Epidermal melanocyte (primary cell): Measurements from ENCODE around the gene SAMD4B.
A peak's percentile ranks its signal among the peaks of the same experiment; 100 is the strongest.
"Not testable (repeated sequence)": the region's sequence is repeated elsewhere in the genome, so short reads cannot be mapped to it uniquely, and the experiment has no call there.

Experiments
- DNase-seq: peaks from one replicate; pipeline ENCODE4 v3.0.0; 2011; ENCODE audit warnings: low spot score; ENCODE audit not compliant: insufficient read length

Gene SAMD4B

DNA sequence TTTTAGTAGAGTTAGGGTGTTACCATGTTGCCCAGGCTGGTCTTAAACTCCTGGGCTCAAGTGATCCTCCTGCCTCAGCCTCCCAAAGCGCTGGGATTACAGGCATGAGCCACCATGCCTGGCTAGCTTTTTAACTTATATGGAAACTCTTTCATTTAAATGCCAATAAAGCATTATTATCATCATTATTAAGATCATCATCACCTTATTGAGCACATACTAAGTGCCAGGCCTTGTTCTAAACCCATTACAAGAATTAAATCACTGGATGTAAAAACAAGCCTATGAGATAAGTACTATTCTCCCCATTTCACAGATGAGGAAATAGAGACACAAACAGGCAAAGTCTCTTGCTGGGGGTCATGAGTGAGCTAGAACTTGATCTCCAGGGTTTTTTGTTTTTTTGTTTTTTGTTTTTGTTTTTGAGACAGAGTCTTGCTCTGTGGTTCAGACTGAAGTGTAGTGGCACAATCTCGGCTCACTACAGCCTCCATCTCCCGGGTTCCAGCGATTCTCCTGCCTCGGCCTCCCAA lies 7.7 kb upstream of the SAMD4B start:
- no peak for DNase-seq

DNA sequence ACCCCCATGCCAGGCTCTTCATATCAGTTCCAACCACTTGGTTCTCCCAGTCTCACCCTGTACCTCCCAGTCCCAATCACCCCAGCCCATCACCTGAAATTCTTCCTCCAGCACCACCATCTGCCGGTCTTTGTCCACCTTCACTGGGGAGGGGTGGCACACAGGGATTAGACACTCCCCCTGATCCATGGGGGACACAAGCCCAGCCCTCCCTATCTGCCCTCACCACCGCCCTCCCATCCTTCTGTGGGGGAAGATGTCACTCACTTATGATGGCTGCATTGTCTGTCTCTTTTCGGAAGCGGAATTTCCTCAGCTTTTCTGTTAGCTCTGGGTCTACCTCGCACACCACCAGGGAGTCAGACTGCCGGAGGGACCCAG lies 7.1 kb upstream of the SAMD4B start:
- DNase-seq: no peak

DNA sequence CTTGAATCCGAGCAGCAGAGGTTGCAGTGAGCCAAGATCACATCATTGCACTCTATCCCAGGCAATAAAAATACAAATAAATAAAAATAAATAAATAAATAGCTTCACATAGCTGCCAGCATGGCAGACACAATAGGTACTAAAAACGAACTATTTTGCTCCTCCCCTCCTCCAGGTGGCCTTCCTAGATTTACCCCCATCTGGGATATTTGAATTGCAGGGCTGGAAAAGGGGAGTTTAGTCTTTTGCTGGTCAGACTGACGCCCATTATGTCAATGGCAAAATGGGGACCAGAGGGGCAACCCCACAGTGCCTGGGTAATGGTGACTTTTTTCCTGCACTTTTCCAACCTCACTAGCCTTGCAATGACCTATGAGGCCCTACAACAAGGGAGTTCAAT lies 5.7 kb upstream of the SAMD4B start:
- no peak for DNase-seq

DNA sequence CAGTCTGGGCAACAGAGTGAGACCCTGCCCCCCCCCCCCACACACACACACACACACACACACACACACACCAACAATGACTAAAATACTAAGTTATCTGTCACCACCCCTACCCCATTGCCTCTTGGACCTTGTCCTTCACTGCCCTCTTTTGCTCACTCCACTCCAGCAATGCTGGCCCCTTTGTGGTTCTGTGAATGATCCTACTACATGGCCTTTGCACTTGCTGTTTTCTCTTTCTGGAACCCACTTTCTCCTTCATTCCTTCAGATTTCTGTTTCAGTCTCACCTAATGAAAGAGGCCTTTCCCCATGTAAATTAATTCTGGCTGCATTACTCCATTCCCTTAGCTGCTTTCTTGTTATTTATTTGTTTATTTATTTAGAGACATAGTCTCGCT lies 2.5 kb upstream of the SAMD4B start:
- no peak for DNase-seq

DNA sequence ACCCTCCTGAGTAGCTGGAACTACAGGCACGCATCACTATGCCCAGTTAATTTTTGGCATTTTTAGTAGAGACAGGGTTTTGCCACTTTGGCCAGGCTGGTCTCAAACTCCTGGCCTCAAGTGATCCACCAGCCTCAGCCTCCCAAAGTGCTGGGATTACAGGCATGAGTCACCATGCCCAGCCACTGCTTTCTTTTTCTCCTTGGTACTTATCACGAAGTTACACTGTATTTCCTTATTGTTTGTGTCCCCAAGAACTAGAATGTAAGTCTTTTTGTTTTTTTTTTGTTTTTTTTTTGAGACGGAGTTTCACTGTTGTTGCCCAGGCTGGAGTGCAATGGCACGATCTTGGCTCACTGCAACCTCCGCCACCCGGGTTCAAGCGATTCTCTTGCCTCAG lies 2.1 kb upstream of the SAMD4B start:
- DNase-seq: not testable (repeated sequence)

DNA sequence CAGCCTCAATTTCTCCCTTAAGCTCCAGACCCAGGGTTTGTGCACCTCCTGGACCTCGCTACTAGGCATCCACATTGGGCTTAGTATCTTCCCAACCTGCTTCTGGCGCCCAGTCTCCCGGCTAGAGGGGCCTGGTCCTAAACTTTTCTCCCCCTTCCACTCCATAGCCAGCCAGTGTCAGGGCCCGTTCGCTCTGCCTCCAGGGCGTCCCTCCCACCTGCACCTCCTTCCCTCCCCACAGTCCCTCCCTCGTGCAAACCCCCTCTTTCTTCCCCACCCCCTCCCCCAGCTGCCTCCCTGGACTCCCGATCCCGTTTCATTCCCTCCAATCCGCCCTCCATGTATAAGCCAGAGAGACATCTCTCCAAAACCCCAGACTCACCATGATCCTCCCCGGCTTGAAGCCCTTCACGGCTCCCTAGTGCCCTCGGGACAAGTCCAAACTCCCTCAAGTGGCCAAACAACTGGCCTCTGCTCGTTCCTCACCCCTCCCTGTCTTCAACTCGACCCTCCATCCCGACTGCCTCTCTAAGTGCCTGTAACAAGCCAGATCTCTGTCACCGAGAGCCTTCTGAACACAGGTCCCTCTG lies 997 bp upstream of the SAMD4B start:
- DNase-seq: peak; percentile 49

DNA sequence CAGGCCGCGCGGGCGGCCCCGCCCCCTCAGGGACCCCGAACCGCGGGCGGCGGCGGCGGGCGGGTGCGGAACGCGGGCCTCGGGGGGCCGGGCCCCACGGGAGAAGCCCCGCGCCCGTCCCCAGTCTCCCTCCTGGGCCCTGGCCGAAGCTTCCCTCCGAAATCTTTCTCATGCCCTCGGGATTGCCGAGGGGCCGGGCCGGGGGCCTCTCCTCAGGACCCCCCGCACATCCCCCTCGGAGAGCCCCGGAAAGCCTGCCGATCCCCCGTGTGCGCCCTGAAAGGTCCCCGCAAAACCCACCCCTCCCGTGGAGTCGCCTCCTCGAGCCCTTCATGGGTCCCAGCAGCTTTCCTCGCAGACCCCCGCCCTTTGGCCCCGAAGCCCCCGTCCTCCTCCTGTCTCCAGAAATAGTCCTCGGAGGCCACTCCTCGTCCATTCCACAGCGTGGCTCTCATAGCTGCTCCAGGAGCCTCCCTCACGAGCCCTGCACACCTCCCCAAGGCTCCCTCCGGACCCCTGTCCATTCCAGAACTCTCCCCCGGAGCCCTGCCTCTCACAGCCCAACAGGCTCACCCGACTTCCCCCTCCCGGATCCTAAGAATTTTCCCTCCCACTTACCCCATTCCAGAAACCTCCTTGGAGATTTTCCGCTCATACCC lies 555 bp downstream of the SAMD4B start:
- no peak for DNase-seq

DNA sequence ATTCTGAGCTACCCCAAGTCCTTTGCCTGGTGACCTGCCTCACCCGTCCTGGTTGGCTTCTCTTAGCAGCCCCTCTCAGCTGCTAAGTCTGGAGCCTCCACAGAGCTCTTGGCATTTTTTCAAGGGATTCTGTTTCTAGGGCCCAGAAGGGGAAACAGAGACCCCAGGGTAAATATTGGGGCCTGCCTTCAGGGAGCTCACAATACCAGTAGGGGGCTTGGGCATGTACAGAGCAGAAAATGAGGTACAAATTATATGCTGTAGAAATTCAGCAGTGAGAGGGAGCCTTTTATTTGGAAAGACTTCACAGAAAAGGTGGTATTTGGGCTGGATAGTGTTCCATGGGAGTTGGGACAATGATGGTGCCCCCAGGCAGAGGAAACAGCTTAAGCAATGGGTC lies 3.7 kb downstream of the SAMD4B start:
- no peak for DNase-seq

DNA sequence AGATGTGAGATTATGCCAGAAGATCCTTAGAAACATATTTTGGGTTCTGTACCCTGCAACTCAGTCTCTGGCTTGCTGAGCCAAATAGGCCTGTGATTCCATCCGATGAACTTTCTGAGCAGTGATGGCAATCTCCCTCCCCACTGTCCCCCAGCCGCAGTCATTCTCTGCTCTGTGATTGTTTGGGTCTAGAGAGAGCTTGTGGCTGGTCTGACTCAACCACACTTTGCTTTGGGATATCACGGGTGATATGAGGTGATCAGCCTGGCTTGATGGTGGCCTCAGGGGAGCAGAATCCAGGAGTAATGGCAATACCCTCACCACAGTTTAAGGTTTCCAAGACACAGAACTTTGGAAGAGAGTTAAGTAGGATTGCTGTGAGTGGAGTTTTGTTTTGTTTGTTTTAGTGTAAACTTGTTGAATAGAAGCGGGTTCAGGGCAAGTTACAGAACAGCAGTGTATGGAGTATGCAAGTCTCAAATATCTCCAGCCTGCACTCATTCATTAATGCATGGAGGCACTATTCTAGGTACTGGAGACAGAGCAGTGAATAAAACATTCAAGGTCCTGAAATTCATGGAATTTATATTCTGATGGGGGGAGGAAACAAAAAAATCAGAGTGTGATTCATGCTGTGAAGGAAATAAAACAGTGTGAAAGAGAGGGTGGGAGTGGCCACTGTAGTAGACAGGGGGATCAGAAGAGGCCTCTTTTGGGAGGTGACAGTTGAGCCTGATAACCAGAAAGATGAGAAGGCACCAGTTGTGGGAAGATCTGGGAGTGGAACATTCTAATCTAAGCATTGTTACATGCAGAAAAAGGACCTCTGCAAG lies 5.3 kb downstream of the SAMD4B start:
- no peak for DNase-seq

DNA sequence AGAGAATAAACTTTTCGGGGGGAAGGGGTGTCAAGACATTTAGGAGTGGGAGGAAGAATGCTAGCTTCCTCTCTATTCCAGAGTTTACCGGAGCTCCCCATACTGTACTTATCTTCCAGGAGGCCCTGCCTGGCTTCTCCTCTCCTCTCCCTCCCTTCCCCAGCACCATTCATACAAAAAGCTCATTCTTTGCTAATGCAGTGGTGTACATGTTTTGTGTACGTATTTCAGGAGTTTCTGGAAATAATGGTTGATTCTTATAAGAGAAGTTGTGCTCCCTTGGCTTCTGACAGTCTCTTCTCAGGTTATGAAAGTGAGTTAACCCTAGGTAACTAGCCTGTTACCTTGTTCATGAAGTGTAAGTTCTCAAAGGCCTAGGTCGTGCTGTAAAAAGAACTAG lies 7.1 kb downstream of the SAMD4B start:
- DNase-seq: no peak

DNA sequence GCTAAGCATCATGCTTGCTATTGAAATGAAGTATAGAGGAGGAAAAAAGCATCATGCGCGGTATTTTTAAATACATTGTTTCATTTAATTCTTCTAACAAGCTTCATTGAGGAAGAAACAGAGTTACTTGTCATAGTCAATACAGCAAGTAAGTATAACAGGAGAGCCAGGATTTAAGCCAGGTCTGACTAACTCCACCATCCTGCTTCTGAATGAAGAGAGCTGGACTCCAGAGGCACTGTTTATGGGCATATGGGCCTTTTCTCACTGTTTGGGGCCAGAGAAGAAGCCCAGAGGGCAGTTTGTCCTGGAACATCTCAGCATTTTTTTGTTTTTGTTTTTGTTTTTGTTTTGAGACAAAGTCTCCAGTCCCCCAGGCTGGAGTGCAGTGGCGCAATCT lies 7.9 kb downstream of the SAMD4B start:
- DNase-seq: no peak

DNA sequence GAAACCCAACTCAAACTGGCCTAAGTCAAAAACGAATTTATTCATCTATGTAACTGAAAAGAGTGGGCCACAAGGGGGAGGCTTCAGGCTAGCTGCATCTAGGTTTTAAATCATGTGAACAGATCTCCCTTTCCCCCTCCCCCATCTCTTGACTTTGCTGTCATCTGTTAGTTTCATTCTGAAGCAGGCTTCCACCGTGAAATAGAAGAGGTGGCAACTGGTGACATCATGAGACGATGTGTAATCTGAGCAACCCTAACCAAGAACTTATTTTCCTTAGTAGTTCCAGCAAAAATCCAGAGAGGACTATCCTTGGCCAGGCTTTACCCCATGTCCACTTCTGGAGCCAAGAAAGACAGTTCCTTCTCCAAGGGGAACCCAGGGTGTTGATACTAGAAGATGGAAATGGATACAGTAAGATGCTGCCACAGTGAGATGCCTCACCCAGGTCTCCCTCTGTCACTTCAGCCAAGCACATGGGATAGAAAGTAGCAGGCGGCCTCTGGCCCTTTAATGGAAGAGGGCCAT lies 9.4 kb downstream of the SAMD4B start:
- DNase-seq: peak; percentile 64

DNA sequence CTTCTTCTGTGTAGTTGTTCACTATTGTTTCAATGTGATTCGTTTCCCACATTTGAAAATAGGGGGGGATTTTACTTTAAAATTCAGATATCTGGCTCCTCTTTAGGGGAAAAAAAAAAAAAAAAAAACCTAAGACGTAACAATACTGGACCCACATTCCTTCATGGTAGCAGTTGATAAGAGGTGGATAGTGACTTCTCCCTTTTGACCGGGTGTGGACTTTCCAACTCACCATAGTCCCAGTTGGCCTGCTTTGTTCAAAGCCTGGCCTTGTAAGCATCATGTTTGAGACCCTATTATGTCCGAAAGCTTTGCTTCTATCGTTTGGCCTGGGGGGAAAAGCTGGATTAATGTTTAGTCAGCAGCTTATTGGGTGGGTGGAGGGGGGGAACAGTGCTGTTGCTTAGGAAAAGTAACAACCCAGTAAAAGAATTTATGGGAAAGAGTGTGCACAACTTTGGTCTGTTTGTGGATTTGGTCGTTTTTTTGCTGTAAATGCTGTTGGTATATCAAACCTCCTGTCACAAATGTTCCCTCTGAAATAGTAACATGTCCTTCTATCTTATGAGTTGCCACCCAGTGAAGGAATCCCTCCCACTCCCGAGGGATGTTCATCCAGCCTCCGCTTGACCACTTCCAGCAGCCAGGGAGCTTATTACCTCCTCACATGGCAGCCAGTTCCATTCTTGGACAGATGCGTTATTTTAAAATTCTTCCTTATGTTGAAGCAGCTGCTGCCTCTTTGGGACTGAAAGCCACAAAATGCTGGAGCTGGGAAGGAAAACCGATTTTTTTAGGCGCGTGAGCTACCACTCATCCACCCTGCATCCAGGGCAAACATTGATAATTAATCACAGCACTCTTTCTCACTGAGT lies 10.4 kb downstream of the SAMD4B start:
- no peak for DNase-seq

DNA sequence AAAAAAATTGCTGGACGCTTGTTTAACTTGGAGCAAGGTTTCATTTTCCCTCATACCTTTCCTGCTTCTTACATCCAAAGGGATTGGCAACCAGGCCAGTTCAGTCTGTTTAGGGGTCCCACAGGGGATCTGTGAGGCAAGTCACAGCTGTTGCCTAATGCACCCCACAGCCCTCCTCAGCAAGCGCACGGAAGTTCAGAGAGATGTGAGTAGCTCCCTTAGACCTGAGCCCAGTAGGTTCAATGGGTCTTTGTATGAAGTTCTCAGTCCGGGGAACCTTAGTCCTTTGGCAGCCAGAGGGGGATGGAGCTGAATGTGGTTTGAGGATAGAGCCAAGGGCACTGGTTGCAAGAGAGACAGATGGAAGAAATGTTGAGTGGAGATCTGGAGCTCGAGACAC lies 13.0 kb downstream of the SAMD4B start:
- DNase-seq: no peak

DNA sequence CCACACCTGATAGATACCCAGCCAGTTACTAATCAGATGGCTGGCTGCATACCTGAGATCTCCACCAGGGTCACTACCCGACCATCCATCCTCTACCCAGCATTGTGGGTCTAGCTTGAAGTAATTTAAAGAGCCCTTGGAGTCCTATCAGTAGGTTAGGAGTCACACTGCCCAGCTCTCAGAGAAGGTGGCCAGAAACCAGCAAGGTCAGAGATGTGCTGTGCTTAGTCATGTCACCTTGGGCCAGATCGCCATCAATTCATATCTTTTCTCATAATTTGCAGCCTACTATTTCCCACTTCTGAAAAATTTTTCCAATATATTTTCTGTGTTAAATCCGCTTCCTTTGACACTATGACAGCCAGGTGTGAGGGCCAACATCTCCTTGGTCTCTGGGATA lies 13.9 kb downstream of the SAMD4B start:
- no peak for DNase-seq

DNA sequence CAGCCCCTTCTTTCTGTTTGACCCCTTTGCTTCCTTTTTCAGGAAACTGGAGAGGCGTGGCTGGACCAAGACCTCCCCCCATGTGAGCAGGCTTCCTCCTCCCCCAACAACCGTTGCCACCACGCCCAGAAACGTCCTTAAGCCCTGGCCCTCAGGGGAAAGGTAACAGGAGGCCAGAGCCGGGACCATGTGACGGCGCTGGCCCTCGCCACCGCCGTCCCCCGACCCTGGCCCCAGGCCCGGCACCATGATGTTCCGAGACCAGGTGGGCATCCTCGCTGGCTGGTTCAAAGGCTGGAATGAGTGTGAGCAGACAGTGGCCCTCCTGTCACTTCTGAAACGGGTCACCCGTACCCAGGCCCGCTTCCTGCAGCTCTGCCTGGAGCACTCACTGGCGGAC lies 14.4 kb downstream of the SAMD4B start:
- DNase-seq: no peak

DNA sequence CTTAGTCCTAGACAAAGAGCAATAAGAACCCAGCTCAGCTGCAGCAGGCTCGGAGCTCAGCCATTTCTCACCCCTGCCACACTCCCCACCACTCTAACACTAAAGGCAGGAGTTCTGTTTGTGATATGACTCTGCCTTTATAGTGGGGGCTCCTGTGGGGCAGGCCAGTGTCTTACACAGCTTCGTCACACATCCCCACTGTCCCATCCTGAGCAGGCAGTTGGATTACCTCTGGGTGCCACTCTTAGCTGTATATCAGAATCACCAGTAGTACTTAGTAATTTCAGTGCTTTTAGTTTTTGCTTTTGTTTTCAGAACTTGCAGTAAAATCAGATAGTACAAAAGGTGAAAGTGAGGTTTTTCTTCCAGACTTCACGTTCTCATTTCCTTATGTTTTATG lies 16.8 kb downstream of the SAMD4B start:
- DNase-seq: no peak

DNA sequence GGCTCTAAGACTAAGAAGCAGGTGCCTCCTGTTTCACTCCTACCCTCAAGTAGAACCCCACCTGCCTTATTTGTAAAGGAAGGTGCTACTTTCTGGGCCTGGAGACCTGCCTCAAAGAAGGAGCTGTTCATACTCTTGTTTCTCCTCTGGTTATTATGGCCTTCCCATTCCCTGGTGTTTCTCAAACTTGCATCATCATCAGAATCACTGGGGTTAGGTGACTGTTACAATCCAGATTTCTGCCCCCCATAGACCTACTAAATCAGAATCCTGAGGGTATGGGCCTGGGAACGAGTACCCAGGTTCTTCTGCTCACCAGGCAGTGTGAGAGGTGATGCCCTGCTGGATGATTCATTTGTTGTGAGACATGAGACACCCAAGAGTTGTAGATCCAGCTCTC lies 18.4 kb downstream of the SAMD4B start:
- DNase-seq: no peak

DNA sequence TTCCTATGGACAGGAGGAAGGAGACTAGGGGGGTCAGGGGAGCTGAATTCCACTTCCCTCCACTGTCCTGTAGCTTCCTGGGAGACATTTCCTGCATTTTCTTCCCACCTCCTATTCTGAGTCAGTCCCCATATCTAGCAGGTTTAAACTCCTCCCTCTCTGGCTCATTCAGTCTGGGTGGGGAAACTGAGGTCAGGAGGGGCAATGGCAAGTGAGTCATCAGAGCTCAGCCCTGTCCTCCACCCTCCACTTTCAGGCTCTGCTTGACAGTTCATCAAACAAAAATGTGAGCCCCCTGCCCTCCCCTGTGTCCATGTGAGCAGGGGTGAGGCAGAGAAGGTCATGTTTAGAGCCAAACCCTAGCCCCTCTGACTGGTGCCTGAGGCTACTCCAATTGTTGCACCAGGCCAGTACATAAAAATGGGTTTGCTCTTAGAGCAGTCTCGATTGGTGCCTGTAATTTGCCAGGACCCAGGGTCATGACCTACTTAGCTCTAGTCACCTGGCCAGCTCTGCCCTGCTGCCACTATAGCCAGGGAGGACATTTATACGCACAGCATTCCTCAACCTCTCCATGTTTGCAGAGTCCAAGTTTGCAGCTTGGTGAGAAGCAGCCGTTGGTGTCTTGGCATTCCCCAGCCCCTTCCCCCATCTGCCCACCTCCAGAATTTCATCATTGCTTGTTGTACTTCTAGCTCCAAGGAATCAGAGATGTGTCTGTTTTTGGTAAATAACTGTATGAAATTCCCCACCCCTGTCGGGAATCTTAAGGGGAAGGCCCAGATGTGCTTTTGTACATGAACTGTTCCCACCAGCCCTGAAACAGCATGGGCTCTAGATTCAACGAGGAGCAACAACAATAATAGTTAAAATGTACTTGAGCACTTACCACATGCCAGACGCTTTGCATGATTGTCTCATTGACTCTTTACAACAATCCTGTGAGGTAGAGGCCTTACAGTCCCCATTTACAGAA lies 20.7 kb downstream of the SAMD4B start:
- DNase-seq: no peak

DNA sequence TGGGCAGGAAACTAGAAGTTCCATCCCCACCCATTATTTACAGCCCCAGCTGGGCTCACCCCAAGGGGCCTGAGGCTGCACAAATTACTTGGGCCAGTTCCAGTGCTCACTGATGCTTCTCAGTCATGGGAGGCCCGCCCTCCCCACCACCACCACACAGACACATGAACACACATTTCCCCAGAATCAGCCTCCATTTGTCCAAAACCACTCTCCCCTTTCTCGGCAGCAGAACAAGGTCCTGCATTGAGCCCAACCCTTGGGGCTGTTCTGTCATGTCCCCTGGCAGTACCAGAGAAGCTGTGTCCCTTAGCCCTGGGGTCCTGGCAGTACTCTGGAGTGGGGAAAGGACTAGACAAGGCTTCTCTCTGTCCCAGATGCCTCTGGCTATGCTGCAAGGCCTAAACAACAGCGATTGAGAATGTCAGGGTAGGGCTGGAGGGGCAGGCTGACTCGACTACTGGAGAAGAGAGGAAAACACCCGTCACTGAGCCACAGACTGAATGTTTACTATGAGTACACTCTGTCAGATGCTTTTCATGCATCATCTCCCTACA lies 21.8 kb downstream of the SAMD4B start:
- DNase-seq: peak; percentile 68
